ENCODE results near the gene MAP3K7. TPM values are rescaled to one million over a fixed set of nuclear protein-coding genes. Genes with fewer than 3 reads are reported as not detected.

MAP3K7 gene
- total and polyA plus RNA-seq, 2 of the 8 experiments (the other 6 are each of a cell fraction or from before 2014, with no cell fraction given): 27.3 to 34.8 TPM

GRCh38 chr6:90538278-90539046, 48.4 kb downstream of the MAP3K7 start:
- H4K20me1 ChIP-seq (replicated peaks in 1 of 2; ENCODE audit: control insufficient read depth in 1 of 2, insufficient read depth in 2 of 2, low read length in 2 of 2): no peaks in the 10 kb centered on the region
- no peak overlapping the region for H2AK5ac ChIP-seq (ENCODE audit: low read depth, low read length)
- H2BK20ac ChIP-seq (ENCODE audit: low read length): no peak overlapping the region
- no peak overlapping the region for H4K5ac ChIP-seq (ENCODE audit: insufficient read length, low read depth, low read length)
- no peaks in the 10 kb centered on the region for H3K9me3 ChIP-seq (ENCODE audit: insufficient read depth in 2 of 2, low read depth in 1 of 2, low read length in 1 of 2)
- H3K79me2 ChIP-seq (ENCODE audit: control insufficient read depth in 1 of 2, insufficient read depth in 2 of 2, low read length in 2 of 2): no peaks in the 10 kb centered on the region
- no peaks in the 10 kb centered on the region for H3K23me2 ChIP-seq (ENCODE audit: low read depth, low read length)
- no peak overlapping the region for H2AFZ ChIP-seq (ENCODE audit: low read length)
- no peak overlapping the region for H4K91ac ChIP-seq (replicated peaks; ENCODE audit: insufficient read length, low read length)
- H3K36me3 ChIP-seq (ENCODE audit: control insufficient read depth in 2 of 4, insufficient read depth in 4 of 4, low read length in 3 of 4): peaks cover 0 to 16% (median 7%) of the 10 kb centered on the region in 4 experiments; a peak in 4 of 8 replicates
- H3K27me3 ChIP-seq (replicated peaks in 1 of 4; ENCODE audit: control insufficient read depth in 3 of 4, extremely low read depth in 1 of 4, insufficient read depth in 3 of 4, low read length in 3 of 4): no peaks in the 10 kb centered on the region
- ChIA-PET CTCF (ENCODE audit: partially characterized antibody) (interaction anchor here (0.9 to 1.1 kb wide), 2 partner anchors 42 to 145 kb away, joined by 3 read pairs; no protein-coding TSS in a partner anchor), POLR2A (ENCODE audit: partially characterized antibody) (no interaction called here)
- no peak overlapping the region for H2BK15ac ChIP-seq (ENCODE audit: low read length)
- DNase-seq (ENCODE audit: low read depth in 1 of 2, low spot score in 2 of 2) (no peak), FAIRE-seq (no peak)
- H3K23ac ChIP-seq (ENCODE audit: insufficient read length): no peak overlapping the region
- 90% methylated on average over 4 of the region's 4 CpGs; no CpG with 5 or more reads in 1 of the 2 experiments for WGBS, 2 experiments (ENCODE audit: extremely low coverage in 1 of 2, insufficient coverage in 1 of 2, insufficient read length in 1 of 2, insufficient replicate concordance in 2 of 2, low coverage in 1 of 2, low lambda C conversion rate in 2 of 2, missing lambda C conversion rate in 1 of 2)
- H3K9ac ChIP-seq (replicated peaks in 1 of 4; ENCODE audit: extremely low read depth in 1 of 4, low read depth in 3 of 4, low read length in 3 of 4): no peak overlapping the region
- H4K8ac ChIP-seq (ENCODE audit: extremely low read depth, insufficient read depth, low read length): no peak overlapping the region
- H3K4me2 ChIP-seq (ENCODE audit: insufficient read depth in 1 of 2, low read depth in 2 of 2, low read length in 2 of 2): no peak overlapping the region
- H3K14ac ChIP-seq (ENCODE audit: insufficient read length): no peak overlapping the region
- no peak overlapping the region for H3K18ac ChIP-seq (ENCODE audit: extremely low read depth, low read length)
- no peak overlapping the region for H3K4ac ChIP-seq (replicated peaks; ENCODE audit: insufficient read length, low read depth, low read length)
- H3K56ac ChIP-seq (replicated peaks; ENCODE audit: insufficient read length, low read depth, low read length): no peak overlapping the region
- H3K79me1 ChIP-seq (ENCODE audit: low read depth, low read length): no peaks in the 10 kb centered on the region
- no peak overlapping the region for H2BK12ac ChIP-seq (ENCODE audit: low read depth, low read length)
- H3K4me3 ChIP-seq (ENCODE audit: extremely low read depth in 1 of 4, insufficient read depth in 2 of 4, low read depth in 3 of 4, low read length in 4 of 4): no peak overlapping the region
- H2BK5ac ChIP-seq (ENCODE audit: low read depth, low read length): no peak overlapping the region
- H3K4me1 ChIP-seq (replicated peaks in 1 of 4; ENCODE audit: control insufficient read depth in 3 of 4, insufficient read depth in 4 of 4, low read length in 3 of 4): no peaks in the 10 kb centered on the region
- H2BK120ac ChIP-seq (replicated peaks; ENCODE audit: low read depth, low read length): no peak overlapping the region
- H3K27ac ChIP-seq (ENCODE audit: low read depth, low read length): no peak overlapping the region
- no peak for TF ChIP-seq CREB1 (IDR thresholded peaks at IDR 0.05)
- no peak for TF ChIP-seq NANOG (IDR thresholded peaks at IDR 0.05; ENCODE audit: insufficient read depth, low read depth, low read length, poor library complexity, severe bottlenecking)
- TF ChIP-seq SP1 (IDR thresholded peaks at IDR 0.05; ENCODE audit: low read depth, low read length): no peak
- TF ChIP-seq NRF1 (IDR thresholded peaks at IDR 0.05; ENCODE audit: low read depth, low read length): no peak
- no peak for TF ChIP-seq CBX8 (IDR thresholded peaks at IDR 0.05; ENCODE audit: borderline replicate concordance, low read depth, low read length)
- TF ChIP-seq CHD1 (IDR thresholded peaks at IDR 0.05; ENCODE audit: low read depth, low read length): no peak
- TF ChIP-seq KDM5A (IDR thresholded peaks at IDR 0.05; ENCODE audit: low read length): no peak
- no peak for TF ChIP-seq CTCF (IDR thresholded peaks at IDR 0.05; ENCODE audit: control extremely low read depth in 1 of 3, insufficient read depth in 1 of 3, low read depth in 1 of 3, low read length in 3 of 3)
- TF ChIP-seq HDAC6 (IDR thresholded peaks at IDR 0.05; ENCODE audit: low read depth, low read length): no peak
- no peak for TF ChIP-seq JUN (IDR thresholded peaks at IDR 0.05; ENCODE audit: low read depth, low read length)
- TF ChIP-seq POLR2A (IDR thresholded peaks at IDR 0.05; ENCODE audit: control extremely low read depth in 1 of 2, low read depth in 2 of 2, low read length in 2 of 2): no peak

All from H1 (cell line).